IPS DF 6.9 (cell line): ENCODE data around the gene CDHR1.

ENCODE experiments used
- DNase-seq: peaks from one replicate; pipeline ENCODE4 v3.0.0-alpha.2; 2013; ENCODE audit warnings: low read depth, low spot score
- H3K27ac ChIP-seq: one replicate; pipeline ENCODE4 v1.5.1; 2013; ENCODE audit warnings: low read length, control low read depth
- H3K27me3 ChIP-seq: 2 replicates; pipeline ENCODE4 v1.6.1; 2013; ENCODE audit warnings: mild to moderate bottlenecking, low read length; ENCODE audit not compliant: control insufficient read depth, insufficient read depth
- H3K36me3 ChIP-seq: 2 replicates; pipeline ENCODE4 v1.6.1; 2013; ENCODE audit warnings: low read length; ENCODE audit not compliant: control insufficient read depth, insufficient read depth
- H3K4me1 ChIP-seq: 2 replicates; pipeline ENCODE4 v1.6.1; 2013; ENCODE audit warnings: low read length; ENCODE audit not compliant: control insufficient read depth, insufficient read depth
- H3K4me3 ChIP-seq: 2 replicates; pipeline ENCODE4 v1.5.1; 2013; ENCODE audit warnings: mild to moderate bottlenecking, low read length
- H3K9me3 ChIP-seq: 2 replicates; pipeline ENCODE4 v1.6.1; 2013; ENCODE audit warnings: low read length, inconsistent platforms; ENCODE audit not compliant: control insufficient read depth, insufficient read depth
- WGBS: extraction: QIAGEN DNeasy Blood & Tissue Kit; methylation state at CpG from one replicate; pipeline ENCODE4 v1.1.7; 2013; ENCODE audit warnings: mixed read lengths, missing lambda C conversion rate; ENCODE audit not compliant: insufficient read length, insufficient coverage; 5-methylcytosine and 5-hydroxymethylcytosine counted together

CDHR1 gene

GRCh38 chr10:84208023-84208422, 13.7 kb downstream of the CDHR1 start:
- H3K4me1 ChIP-seq: no peaks in the 10 kb centered on the region
- H3K9me3 ChIP-seq: no peaks in the 10 kb centered on the region
- no peaks in the 10 kb centered on the region for H3K36me3 ChIP-seq
- H3K27me3 ChIP-seq: no peaks in the 10 kb centered on the region
- H3K4me3 ChIP-seq: no peak overlapping the region
- WGBS: no CpG with 5 or more reads among the region's 10 CpGs
- no peak for DNase-seq
- H3K27ac ChIP-seq: no peak overlapping the region

DNA sequence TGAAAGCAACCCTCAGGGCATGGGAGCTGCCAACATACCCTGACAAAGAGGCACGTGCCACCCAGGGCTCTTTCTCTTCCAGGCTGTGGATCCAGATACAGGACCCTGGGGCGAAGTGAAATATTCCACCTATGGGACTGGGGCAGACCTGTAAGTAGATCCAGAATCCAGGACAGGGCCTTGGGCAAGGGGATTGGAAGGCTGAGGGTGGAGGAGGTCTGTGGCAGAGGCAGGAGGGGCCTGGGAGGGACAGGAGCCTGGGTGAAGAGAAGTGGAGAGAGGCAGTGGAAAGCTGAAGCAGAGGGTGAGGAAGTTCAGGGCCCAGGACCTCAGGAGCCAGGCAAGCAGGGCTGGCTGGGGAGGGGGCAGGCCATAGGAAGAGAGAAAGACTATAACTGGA, 17.2 kb downstream of the CDHR1 start:
- H3K36me3 ChIP-seq: no peaks in the 10 kb centered on the region
- no CpG with 5 or more reads among the region's 2 CpGs for WGBS
- no peak overlapping the region for H3K4me3 ChIP-seq
- H3K9me3 ChIP-seq: no peaks in the 10 kb centered on the region
- H3K27ac ChIP-seq: no peak overlapping the region
- H3K4me1 ChIP-seq: peaks cover 4% of the 10 kb centered on the region
- H3K27me3 ChIP-seq: no peaks in the 10 kb centered on the region
- no peak for DNase-seq

GRCh38 chr10:84212014-84212413, 17.7 kb downstream of the CDHR1 start:
- no peaks in the 10 kb centered on the region for H3K27me3 ChIP-seq
- no peak overlapping the region for H3K4me3 ChIP-seq
- WGBS: no CpG with 5 or more reads among the region's 5 CpGs
- H3K36me3 ChIP-seq: no peaks in the 10 kb centered on the region
- no peak overlapping the region for H3K27ac ChIP-seq
- no peak for DNase-seq
- no peaks in the 10 kb centered on the region for H3K9me3 ChIP-seq
- H3K4me1 ChIP-seq: peaks cover 4% of the 10 kb centered on the region

GRCh38 chr10:84213076-84213475, 18.7 kb downstream of the CDHR1 start:
- DNase-seq: no peak
- H3K4me3 ChIP-seq: no peak overlapping the region
- no peaks in the 10 kb centered on the region for H3K27me3 ChIP-seq
- no peaks in the 10 kb centered on the region for H3K9me3 ChIP-seq
- H3K27ac ChIP-seq: no peak overlapping the region
- H3K4me1 ChIP-seq: peaks cover 4% of the 10 kb centered on the region
- H3K36me3 ChIP-seq: no peaks in the 10 kb centered on the region
- WGBS: no CpG with 5 or more reads among the region's 11 CpGs

DNA sequence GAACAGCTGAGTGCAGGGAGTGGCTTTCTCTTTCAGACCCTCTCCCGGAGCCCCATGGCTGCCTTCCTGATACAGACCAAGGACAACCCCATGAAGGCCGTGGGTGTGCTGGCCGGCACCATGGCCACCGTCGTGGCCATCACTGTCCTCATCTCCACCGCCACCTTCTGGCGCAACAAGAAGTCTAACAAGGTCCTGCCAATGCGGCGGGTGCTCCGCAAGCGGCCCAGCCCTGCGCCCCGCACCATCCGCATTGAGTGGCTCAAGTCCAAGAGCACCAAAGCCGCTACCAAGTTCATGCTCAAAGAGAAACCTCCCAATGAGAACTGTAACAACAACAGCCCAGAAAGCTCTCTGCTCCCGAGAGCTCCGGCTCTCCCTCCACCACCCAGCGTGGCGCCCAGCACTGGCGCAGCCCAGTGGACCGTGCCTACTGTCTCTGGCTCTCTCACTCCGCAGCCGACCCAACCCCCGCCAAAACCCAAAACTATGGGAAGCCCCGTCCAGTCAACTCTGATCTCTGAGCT, 19.8 kb downstream of the CDHR1 start:
- no CpG with 5 or more reads among the region's 25 CpGs for WGBS
- no peaks in the 10 kb centered on the region for H3K27me3 ChIP-seq
- H3K27ac ChIP-seq: no peak overlapping the region
- H3K36me3 ChIP-seq: no peaks in the 10 kb centered on the region
- H3K9me3 ChIP-seq: no peaks in the 10 kb centered on the region
- H3K4me1 ChIP-seq: peaks cover 4% of the 10 kb centered on the region
- H3K4me3 ChIP-seq: no peak overlapping the region
- DNase-seq: no peak

DNA sequence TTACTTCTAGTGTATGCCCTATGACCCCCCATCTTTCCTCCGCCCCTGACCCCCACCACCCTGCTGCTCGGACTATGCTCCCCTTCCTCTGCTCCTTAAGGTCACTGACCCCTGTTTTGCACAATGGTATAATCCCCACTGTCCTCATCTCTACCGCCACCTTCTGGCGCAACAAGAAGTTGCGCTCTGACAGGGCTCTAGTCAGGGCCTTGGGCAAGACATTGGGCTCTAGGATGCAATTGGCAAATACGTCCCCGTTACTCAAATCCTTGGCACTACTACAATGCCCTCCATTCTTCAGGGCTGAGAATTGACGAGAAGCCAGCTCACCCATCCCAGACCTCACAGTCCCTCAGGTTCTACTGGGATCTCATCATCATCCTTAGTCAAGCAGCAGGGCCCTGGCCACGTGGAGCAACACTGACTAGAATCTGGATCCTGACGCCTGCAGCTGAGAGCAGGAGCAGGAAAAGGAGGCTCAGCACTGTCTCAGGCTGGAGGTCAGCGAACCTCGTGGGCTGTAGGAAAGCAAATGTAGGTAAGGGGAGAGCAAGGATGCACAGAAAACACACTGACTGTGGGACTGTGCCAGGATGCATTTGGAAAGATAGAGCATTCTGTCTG, 20.4 kb downstream of the CDHR1 start:
- Histone ChIP-seq H3K36me3 (no peaks in the 10 kb centered on the region), H3K27ac (no peak overlapping the region), H3K27me3 (no peaks in the 10 kb centered on the region), H3K4me1 (peaks cover 4% of the 10 kb centered on the region), H3K9me3 (no peaks in the 10 kb centered on the region), H3K4me3 (no peak overlapping the region)
- no CpG with 5 or more reads among the region's 12 CpGs for WGBS
- peak; percentile 60 for DNase-seq

GRCh38 chr10:84216834-84217233, 22.5 kb downstream of the CDHR1 start:
- no peaks in the 10 kb centered on the region for H3K36me3 ChIP-seq
- H3K4me1 ChIP-seq: peaks cover 4% of the 10 kb centered on the region
- no peaks in the 10 kb centered on the region for H3K27me3 ChIP-seq
- DNase-seq: no peak
- H3K27ac ChIP-seq: no peak overlapping the region
- no peaks in the 10 kb centered on the region for H3K9me3 ChIP-seq
- no CpG with 5 or more reads among the region's 9 CpGs for WGBS
- H3K4me3 ChIP-seq: no peak overlapping the region

DNA sequence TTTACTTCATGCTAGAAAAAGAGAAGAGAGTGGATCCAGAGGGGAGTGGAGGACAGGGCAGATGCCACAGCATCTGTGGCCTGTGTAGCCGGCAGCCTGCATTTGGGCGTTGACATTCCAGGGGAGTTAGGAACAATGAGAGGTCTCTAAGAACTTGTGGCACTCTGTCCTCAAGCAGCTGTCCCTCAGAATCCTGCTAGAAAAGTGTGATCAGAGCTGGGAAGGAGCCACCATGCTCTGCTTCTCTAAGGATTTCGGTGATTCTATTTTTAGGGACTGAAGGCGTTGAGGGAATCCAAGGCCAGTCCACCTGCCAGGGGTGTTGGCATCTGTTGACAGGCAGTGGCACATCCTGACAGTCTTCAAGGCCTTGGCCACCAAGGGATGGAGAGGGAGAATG, 23.4 kb downstream of the CDHR1 start:
- Histone ChIP-seq H3K27ac (no peak overlapping the region), H3K4me3 (no peak overlapping the region), H3K9me3 (no peaks in the 10 kb centered on the region), H3K36me3 (no peaks in the 10 kb centered on the region), H3K27me3 (no peaks in the 10 kb centered on the region), H3K4me1 (peaks cover 4% of the 10 kb centered on the region)
- no CpG with 5 or more reads among the region's 4 CpGs for WGBS
- DNase-seq: no peak

- no CpG with 5 or more reads among the region's 8 CpGs for WGBS
Measured at GRCh38 chr10:84221916-84222315, 27.6 kb downstream of the CDHR1 start.

DNA sequence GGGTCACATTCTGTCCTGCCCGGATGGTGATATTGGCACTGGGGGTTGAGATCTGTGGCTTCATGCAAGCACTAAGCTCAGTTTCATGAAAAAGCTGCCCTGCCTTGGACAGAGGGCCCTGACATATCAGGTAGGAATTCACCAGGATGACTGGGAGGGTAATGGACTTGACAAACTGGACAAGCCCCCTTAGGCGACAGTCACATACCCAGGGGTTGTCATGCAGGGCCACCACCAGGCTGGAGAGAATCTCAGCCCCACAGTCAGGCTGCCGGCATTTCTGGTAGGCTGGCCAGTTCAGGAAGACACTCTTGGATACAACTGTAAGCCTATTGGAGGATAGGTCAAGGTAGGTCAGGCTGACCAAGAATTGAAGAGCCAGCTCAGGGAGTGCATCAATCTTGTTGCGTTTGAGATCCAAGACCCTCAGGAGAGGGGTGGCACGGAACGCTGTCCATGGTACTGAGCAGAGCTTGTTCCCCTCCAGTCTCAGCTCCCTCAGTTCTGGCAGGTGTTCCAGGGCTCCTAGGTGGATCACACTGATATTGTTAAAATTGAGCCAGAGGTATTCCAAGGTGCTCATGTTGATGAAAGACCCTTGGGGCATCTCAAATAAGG, 30.2 kb downstream of the CDHR1 start:
- no peaks in the 10 kb centered on the region for H3K27me3 ChIP-seq
- no peaks in the 10 kb centered on the region for H3K4me1 ChIP-seq
- H3K9me3 ChIP-seq: no peaks in the 10 kb centered on the region
- H3K36me3 ChIP-seq: no peaks in the 10 kb centered on the region
- no CpG with 5 or more reads among the region's 6 CpGs for WGBS
- no peak overlapping the region for H3K4me3 ChIP-seq
- no peak overlapping the region for H3K27ac ChIP-seq
- peak; percentile 31 for DNase-seq

More at GRCh38 chr10:84221916-84222315, 27.6 kb downstream of the CDHR1 start:
- Histone ChIP-seq H3K4me3 (no peak overlapping the region), H3K27me3 (no peaks in the 10 kb centered on the region), H3K27ac (no peak overlapping the region), H3K9me3 (no peaks in the 10 kb centered on the region), H3K36me3 (no peaks in the 10 kb centered on the region), H3K4me1 (no peaks in the 10 kb centered on the region)
- no peak for DNase-seq
